Stomach (tissue), 9 donors: ENCODE measurements around the gene CD40. TPM values are rescaled to one million over a fixed set of nuclear protein-coding genes. Genes with fewer than 3 reads are reported as not detected.
A peak's percentile ranks its signal among the peaks of the same experiment; 100 is the strongest.

Experiments
- DNase-seq, 2 donors: peaks; one replicate each; pipeline versions ENCODE4 v3.0.0 to v3.0.0-alpha.2; 2013 to 2019
- H3K27ac ChIP-seq, 5 donors: fragments of 200-600 bp in 4 of 5; sonication (generic) in 4 of 5; one replicate each; pipeline ENCODE4 v1.5.1; 2013 to 2019; ENCODE audit warnings: mild to moderate bottlenecking in 1 of 5, moderate library complexity in 1 of 5
- H3K27me3 ChIP-seq, 3 donors: fragments of 200-600 bp; sonication (generic); one replicate each; pipeline ENCODE4 v1.5.1; 2017 to 2019; ENCODE audit warnings: mixed run types in 1 of 3
- H3K36me3 ChIP-seq, 4 donors: fragments of 200-600 bp; sonication (generic); 1 replicate in 3 of 4; 2 replicates in 1 of 4; pipeline ENCODE4 v1.5.1; 2016 to 2019
- H3K4me1 ChIP-seq, 4 donors: fragments of 200-600 bp; sonication (generic); one replicate each; pipeline ENCODE4 v1.5.1; 2016 to 2019
- H3K4me3 ChIP-seq, 4 donors: fragments of 200-600 bp; sonication (generic) in 3 of 4; one replicate each; pipeline ENCODE4 v1.5.1; 2016 to 2019; ENCODE audit warnings: mild to moderate bottlenecking in 1 of 4
- H3K9me3 ChIP-seq, 4 donors: fragments of 200-600 bp; sonication (generic); one replicate each; pipeline ENCODE4 v1.5.1; 2016 to 2019
- CTCF ChIP-seq, 7 experiments: fragments of 450-650 bp in 4 of 7; fragments of 200-600 bp in 3 of 7; sonication (generic) in 3 of 7; IDR thresholded peaks; one replicate each; pipeline ENCODE4 v1.5.1; 2016 to 2019; ENCODE audit warnings: antibody characterized with exemption in 7 of 7, control low read depth in 2 of 7, mild to moderate bottlenecking in 1 of 7
- EP300 ChIP-seq: sonication (generic); formaldehyde crosslinking; IDR thresholded peaks from one replicate; pipeline ENCODE4 v1.6.1; 2017; ENCODE audit warnings: antibody characterized with exemption
- POLR2A ChIP-seq, 4 donors: fragments of 450-650 bp; IDR thresholded peaks; one replicate each; pipeline ENCODE4 v1.6.1; 2016; ENCODE audit warnings: antibody characterized with exemption in 4 of 4, control low read depth in 2 of 4, mild to moderate bottlenecking in 1 of 4, moderate library complexity in 1 of 4
- POLR2AphosphoS5 ChIP-seq, 3 donors: sonication (generic); formaldehyde crosslinking; IDR thresholded peaks; one replicate each; pipeline ENCODE4 v1.6.1; 2016; ENCODE audit warnings: antibody characterized with exemption in 3 of 3
- WGBS, 5 donors: extraction: QIAGEN DNeasy Blood & Tissue Kit in 3 of 5; methylation state at CpG; one replicate each; pipeline versions ENCODE4 v1.1.5 to v1.1.7; 2013 to 2018; 5-methylcytosine and 5-hydroxymethylcytosine counted together
- intact Hi-C: fragments of 100-400 bp; cut with DNase I; formaldehyde crosslinking; loops from one replicate; pipeline ENCODE4 v1.15.1; 2023; ENCODE audit warnings: low total_unique reads
- polyA plus RNA-seq, 3 donors: library from polyadenylated mRNA; stranded (reverse); fragments of 200-250 nt; gene quantifications; one replicate each; pipeline ENCODE4 v1.2.3, GENCODE V29; 2013
- total RNA-seq, 5 donors: library from RNA; depleted of rRNA; stranded (reverse); fragments of >200 nt; gene quantifications; one replicate each; pipeline versions ENCODE4 v1.1.0 to v1.2.3, GENCODE V29; 2014 to 2016
- donor health status: healthy with polysubstance abuse.
- donor health status: Bipolar disorder and iron deficiency.
- donor health status: healthy.

Gene CD40
- total and polyA plus RNA-seq, 8 donors, result 2.8 to 19.9 (median 5.3) TPM; not detected in 1

GRCh38 chr20:46128310-46129151 is 10.4 kb downstream of the CD40 start:
- DNase-seq, result peak; percentile 29 to 57
- intact Hi-C loops, result no loop called here
- 30 to 53% (median 42%) methylated on average over 9 to 16 of the region's 16 CpGs for WGBS, 5 donors
- H3K4me3 ChIP-seq, result no peak overlapping the region
- H3K9me3 ChIP-seq, result no peaks in the 10 kb centered on the region
- H3K27ac ChIP-seq, result no peak overlapping the region
- peaks cover 0 to 44% (median 9%) of the 10 kb centered on the region in 3 donors for H3K27me3 ChIP-seq
- H3K4me1 ChIP-seq, result peaks cover 0 to 20% (median 8%) of the 10 kb centered on the region in 4 donors
- peaks cover 0 to 40% (median 25%) of the 10 kb centered on the region in 4 donors for H3K36me3 ChIP-seq
- TF ChIP-seq CTCF (IDR thresholded peaks at IDR 0.05) (peak in 5 of 7 experiments; percentile 24 to 47 (median 29)), POLR2AphosphoS5 (IDR thresholded peaks at IDR 0.05) (no peak)

GRCh38 chr20:46129955-46130481 is 11.9 kb downstream of the CD40 start:
- TF ChIP-seq POLR2A (IDR thresholded peaks at IDR 0.05) (no peak), CTCF (IDR thresholded peaks at IDR 0.05) (no peak), POLR2AphosphoS5 (IDR thresholded peaks at IDR 0.05) (no peak), EP300 (no peak)
- Histone ChIP-seq H3K9me3 (no peaks in the 10 kb centered on the region), H3K27me3 (peaks cover 0 to 58% (median 9%) of the 10 kb centered on the region in 3 donors), H3K4me3 (no peak overlapping the region), H3K4me1 (peaks cover 0 to 20% (median 8%) of the 10 kb centered on the region in 4 donors), H3K36me3 (peaks cover 0 to 26% (median 12%) of the 10 kb centered on the region in 4 donors), H3K27ac (no peak overlapping the region)
- intact Hi-C loops, result loop anchor here (10.0 kb wide), 1 partner anchor 195 kb away; no protein-coding TSS in a partner anchor
- 24 to 40% (median 29%) methylated on average over 3 to 5 of the region's 5 CpGs for WGBS, 5 donors
- DNase-seq, result no peak

- no peak overlapping the region for H3K27ac ChIP-seq
- no peak overlapping the region for H3K4me3 ChIP-seq
- DNase-seq, result no peak
- peaks cover 0 to 63% (median 9%) of the 10 kb centered on the region in 3 donors for H3K27me3 ChIP-seq
- no peak for TF ChIP-seq CTCF (IDR thresholded peaks at IDR 0.05)
- TF ChIP-seq POLR2AphosphoS5 (IDR thresholded peaks at IDR 0.05), result no peak
- no peak for TF ChIP-seq EP300
- no peak for TF ChIP-seq POLR2A (IDR thresholded peaks at IDR 0.05)
- H3K36me3 ChIP-seq, result peaks cover 0 to 21% (median 8%) of the 10 kb centered on the region in 4 donors
- intact Hi-C loops, result loop anchor here (10.0 kb wide), 1 partner anchor 194 kb away; no protein-coding TSS in a partner anchor
- H3K4me1 ChIP-seq, result peaks cover 0 to 20% (median 8%) of the 10 kb centered on the region in 4 donors
- WGBS, 5 donors, result 41 to 62% (median 46%) methylated on average over 4 of the region's 4 CpGs
- no peaks in the 10 kb centered on the region for H3K9me3 ChIP-seq
Measured at GRCh38 chr20:46130534-46130933, 12.4 kb downstream of the CD40 start.

- Histone ChIP-seq H3K4me3 (no peak overlapping the region), H3K36me3 (peaks cover 0 to 12% (median 2%) of the 10 kb centered on the region in 4 donors), H3K27me3 (peaks cover 0 to 72% (median 17%) of the 10 kb centered on the region in 3 donors), H3K27ac (no peak overlapping the region), H3K9me3 (no peaks in the 10 kb centered on the region), H3K4me1 (peaks cover 0 to 20% (median 8%) of the 10 kb centered on the region in 4 donors)
- TF ChIP-seq EP300 (no peak), POLR2A (IDR thresholded peaks at IDR 0.05) (no peak), CTCF (IDR thresholded peaks at IDR 0.05) (no peak)
- no peak for DNase-seq
- intact Hi-C loops, result loop anchor here (10.0 kb wide), 1 partner anchor 193 kb away; no protein-coding TSS in a partner anchor
- WGBS, 5 donors, result 39 to 44% (median 42%) methylated on average over 6 of the region's 6 CpGs
Measured at GRCh38 chr20:46131396-46131795, 13.3 kb downstream of the CD40 start.
